HTERT RPE-1 (cell line): Measurements from ENCODE around the gene FAIM2.

Experiments used
- in situ Hi-C: fragments of 300-500 bp; cut with MboI; formaldehyde crosslinking; loops from 4 replicates; pipeline ENCODE4 v1.14.3; 2020; ENCODE audit warnings: low sequenced_read_pairs

FAIM2 gene

DNA sequence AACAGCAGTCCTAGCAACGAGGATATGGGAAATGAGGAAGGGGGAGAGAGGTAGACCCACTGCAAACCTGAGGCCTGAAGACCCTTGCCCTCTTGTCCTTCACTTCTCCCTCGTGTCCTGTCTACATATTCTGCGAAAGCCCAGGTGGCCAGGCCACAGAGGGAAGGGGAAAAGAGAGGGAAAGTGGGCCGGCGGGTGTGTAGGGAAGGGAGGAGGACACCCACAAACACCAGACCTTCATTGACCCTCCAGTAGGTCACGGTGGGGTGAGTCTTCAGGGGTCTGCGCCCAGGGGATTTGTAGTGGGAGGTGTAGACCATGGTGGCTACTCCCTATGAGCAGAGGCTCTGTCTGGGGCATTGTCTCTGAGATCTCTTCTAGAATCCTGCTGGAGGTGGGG is 3.8 kb downstream of the FAIM2 start:
- in situ Hi-C loops = no loop called here

DNA sequence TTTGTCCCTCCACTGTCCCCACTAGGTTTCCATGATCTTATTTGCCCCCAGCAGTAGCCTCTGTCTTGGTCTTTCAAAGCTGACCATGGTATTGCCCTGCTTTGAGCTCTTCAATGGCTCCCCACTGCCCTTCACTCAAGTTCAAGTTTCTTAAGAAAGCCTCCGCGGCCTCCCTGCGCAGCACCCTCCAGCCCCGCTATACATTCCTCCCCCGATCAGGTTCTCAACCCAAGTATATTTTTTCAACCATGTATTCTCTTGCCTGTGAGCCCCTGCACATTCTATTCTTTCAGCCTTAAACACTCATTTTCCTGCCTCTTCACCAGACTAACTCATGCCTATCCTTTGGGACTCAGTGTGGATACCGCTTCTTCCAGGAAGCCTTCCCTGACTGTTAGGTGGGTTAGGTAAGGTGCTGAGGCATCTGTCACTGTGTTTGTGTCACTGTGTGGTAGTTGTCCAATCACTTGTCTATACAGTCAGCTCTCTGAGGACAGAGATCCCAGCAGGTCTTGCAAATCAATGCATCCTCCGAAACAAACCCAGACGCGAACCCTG is 4.3 kb downstream of the FAIM2 start:
- in situ Hi-C loops = no loop called here

DNA sequence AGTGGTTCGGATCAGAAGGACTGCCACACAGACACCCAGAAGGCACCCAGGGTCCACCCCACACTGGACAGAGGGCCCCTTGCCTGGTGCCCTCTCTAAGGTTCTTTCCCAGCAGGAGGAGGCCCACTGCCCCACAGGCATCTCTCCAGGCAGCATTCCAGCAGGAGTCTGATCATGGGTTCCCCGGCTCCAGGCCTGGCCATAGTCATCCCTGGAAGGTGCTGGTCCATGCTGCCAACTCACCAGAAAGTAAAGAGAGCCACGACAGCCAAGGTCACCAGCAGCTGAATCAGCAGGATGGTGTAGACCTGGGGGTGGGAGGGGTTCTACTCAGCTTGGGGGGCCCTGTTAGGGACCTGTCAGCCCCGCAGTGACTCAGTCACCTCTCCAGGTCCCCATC is 6.4 kb downstream of the FAIM2 start:
- in situ Hi-C loops = no loop called here

DNA sequence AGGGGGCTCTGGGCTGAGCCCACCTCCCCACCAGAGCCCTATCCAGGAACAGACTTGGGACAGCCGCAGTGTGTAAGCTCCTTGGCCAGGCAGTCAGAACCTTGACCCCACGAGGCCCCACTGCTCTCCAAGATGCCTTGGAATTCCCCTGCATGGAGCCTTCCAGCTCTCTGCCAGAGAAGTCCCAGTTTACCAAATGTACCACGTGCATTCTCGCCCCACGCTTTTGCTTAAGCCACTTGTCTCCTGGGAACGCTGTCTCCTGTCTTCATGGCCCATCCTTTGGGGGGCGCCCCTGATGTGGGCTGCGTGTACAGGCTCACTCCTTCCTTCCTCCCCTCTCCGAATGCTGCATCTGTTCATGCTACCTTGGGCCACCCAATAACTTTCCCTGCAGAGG is 7.9 kb downstream of the FAIM2 start:
- in situ Hi-C loops = no loop called here

DNA sequence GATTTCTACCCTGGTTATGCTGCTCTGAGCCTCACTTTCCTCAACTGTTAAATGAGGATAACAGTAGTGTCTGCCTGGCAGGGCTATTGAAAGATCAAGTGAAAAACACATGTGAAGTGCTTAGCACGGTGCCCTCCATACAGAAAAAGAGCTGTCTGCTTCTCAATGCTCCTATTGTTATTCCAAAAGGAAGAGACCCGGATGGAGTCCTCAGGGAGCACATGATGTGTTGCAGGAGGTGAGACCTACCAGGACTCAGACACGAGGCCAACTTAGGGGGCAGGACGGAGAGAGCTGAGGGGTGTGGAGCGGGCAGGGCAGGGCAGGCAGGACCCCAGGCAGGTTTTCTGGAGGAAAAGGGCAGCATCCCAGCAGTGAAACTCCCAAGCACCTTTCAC is 8.9 kb downstream of the FAIM2 start:
- in situ Hi-C loops = no loop called here

DNA sequence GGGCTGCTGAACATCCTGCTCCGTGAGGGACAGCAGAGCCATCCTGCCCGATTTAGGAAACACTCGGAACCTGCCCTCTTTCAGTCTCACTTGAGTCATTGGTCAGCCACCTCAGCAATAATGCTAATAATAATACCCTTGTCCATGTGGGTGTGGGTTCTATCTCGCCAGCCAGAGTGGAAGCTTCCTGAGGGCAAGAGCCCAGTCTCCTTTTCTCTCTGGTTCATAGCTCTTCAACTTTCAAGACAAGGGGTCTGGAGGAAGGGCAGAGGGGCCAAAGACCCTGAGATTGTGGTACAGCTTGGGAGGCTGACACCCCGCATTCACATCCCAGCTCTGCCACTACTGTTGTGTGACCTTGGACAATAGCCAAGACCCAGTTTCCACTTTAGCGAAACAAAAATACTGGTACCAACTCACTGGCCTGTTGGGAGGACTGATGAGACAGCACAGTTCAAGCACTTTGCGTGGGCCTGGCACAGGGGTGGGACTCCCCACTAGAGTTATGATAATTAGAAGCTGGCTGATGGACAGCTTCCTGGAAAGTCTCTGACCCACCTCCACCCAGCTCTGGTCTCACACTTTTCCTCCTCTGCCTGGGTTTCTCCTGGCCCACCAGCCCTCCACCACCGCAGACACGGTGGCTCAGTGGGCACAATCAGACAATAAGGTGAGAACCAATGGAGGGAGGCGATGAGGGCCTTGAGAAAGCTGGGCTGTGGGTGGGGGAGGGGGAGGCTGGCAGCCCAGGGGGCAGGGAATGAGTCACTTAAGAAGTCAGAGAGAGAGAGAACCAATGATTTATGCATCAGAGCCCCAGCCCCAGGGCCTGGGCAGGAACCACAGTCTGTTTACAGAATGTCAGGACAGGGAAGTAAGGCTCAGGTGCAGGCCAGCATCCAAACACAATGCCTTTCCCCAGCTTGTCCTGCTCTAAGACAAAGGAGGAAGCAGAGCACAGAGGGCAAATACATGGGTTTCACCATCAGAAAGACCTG is 9.6 kb downstream of the FAIM2 start:
- in situ Hi-C loops = no loop called here

DNA sequence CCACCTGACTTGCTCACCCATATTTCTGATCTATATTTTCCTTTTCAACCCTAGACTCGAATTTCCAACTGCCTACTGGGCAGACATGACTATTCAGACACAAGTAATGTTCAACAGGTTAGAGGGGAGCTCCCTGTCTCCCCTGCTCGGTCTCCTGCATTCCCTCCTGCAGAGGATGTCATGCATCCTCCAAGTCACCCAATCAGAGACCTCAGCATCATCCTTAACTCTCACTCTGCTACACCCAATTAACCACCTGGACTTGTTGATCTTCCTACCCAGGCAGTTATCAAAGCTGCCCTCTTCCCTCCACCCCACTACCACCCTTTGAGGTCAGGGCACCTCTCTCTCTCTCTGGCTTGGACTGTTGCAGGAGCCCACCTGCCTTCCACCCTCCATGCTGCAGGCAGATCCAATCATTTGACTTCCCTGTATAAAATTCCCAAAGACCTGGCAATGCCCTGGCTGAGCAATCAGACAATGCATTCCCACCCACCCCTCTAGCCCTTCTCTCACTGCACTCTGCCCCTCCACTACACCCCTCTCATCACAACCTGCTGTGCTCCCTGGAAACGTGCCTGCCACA is 10.9 kb downstream of the FAIM2 start:
- in situ Hi-C loops = no loop called here

DNA sequence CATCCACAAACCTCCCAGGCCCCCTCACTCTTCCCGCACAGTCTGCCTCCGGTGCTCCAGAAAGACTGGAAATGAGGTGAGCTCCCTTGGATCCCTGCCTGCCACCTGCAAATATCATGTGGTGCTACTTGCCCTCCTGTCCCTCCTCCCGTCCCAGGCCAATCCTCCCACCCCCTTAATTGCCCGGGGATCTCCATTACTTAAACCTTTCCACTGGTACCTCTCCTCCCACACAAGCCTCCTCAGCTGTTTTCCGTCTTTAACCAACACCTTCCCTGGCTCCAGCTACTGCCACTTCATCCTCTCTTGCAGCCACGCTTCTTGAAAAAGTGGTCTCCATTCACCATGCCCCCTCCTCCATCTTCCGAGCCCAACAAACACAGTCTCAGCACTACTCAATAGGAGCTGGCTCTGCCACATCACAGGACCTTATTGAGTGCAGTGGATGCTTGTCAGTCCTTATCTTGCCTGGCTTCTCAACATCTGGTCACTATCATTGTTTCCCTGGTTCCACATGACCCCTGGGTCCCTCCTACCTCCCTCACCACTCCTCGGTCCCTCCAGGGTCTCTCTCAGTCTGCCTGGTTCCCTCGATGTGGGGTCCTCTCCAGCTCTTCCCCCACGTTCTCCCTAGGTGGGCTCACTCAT is 11.5 kb downstream of the FAIM2 start:
- in situ Hi-C loops = no loop called here

DNA sequence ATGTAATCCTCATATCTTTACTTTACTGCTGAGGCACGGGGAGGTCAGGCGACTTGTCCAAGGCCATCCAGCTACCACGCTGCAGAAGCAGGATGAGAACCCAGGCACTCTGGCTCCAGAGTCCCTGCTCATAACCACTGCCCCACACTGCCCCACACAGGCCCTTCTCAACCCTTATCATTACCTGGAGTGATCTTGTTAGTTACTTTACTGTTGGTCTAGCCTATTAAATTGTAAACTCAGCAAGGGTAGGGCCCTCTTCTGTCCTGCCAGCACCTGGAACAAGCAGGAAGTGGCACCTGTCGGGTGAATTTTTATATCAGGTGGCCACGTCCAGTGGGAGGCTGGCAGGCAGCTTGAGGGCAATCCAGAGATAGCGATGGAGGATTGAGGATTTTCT is 12.2 kb downstream of the FAIM2 start:
- in situ Hi-C loops = no loop called here

DNA sequence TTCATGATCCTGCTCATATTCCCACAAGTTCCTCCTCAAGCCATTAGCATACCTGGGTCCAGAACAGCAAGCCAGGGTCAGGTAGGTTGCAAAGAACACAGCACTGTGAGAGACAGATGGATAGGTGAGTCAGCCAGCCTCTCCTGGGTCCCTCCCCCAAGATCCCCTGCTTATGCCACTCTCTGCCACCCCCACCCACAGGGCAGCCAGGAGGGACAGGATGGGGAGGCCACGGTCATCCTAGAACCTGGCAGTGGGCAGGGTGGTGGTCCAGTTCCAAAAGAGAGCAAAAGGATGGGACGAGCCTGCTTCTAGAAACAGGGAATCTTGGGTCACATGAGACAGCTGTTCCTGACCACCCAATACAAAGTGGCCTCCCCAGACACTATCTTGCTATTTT is 12.7 kb downstream of the FAIM2 start:
- in situ Hi-C loops = no loop called here

DNA sequence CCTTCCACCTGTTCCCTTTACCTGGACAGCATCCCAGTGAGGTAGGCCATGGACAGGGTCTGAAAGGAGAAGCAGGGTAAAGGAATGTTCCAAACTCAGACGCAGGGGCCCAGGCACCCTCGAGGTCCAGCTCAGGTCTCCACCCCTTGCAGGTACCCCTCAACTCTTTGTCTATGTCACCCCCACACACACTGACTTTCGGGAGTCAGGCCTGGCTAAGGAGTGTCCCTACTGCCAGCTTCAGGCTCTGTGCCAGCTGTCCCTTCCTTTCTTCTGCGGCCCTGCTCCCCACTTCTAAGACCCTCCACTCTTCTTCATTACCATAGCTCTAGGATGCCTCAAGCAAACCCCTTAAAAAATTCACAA is 13.6 kb downstream of the FAIM2 start:
- in situ Hi-C loops = no loop called here

DNA sequence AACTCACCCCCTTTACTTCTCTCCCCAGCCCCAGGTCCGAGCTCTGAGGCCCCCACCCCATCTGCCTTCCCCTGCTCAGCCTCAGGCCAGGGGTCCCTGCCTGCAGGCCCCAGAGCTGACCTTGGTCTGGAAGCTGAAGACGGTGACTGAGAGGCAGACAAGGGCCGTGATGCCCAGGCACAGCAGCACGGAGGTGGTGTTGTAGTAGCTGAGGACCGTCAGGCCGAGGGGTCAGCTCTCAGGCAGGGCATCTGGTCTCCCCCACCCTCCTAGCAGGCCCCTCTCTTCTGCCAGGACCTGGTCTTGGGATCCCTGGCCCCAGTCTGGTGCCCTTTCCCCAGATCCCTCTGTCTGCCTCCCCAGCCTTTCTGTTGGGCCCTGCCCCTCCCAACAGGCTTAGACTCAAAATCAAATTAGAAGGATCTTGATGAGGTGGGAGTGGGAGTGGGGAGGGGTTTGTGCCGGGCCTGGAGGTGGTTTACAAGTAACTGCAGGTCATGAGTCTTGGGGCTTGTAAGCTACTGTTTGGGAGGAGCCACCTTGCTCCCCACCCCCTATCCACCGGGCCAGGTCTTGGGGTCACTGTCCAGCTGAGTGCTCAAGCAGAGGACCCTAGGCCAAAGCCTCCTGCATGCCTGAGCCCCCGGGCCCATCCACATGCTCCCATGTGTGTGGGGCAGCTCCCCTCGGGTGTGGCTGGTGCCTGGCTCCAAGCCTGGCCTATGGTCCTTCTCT is 14.2 kb downstream of the FAIM2 start:
- in situ Hi-C loops = no loop called here

DNA sequence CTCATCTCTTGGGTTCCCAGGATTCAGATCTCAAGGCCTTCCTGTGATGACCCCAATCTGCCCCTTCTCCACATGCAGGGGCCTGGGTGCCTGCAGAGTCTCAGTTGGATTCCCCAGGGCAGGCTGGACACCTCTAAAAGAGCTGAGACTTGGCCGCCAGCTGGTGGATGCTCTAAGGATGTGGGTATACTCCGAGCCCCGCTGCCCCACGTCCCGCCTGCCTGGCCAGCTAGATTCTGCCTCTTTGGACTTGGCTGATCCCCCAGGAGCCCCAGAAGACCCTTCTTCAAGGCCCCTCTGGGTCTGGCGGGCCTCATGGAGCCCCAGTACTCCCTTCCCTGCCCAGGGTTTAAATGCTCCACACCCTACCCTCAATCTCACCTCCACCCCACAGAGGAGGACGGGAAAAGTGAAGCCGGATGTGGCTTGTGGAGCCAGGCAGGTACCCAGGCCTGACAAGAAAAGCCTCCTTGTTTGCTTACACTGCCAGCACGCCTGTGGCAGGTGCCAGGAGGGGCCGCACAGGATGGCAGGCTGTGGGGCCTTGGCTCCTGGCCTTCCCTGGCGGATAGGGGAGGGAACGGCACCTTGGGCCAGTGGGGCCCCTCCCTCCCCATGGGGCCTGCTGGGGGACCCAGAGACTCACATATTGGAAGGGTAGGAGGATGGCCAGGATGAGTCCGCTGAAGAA is 15.1 kb downstream of the FAIM2 start:
- in situ Hi-C loops = no loop called here

DNA sequence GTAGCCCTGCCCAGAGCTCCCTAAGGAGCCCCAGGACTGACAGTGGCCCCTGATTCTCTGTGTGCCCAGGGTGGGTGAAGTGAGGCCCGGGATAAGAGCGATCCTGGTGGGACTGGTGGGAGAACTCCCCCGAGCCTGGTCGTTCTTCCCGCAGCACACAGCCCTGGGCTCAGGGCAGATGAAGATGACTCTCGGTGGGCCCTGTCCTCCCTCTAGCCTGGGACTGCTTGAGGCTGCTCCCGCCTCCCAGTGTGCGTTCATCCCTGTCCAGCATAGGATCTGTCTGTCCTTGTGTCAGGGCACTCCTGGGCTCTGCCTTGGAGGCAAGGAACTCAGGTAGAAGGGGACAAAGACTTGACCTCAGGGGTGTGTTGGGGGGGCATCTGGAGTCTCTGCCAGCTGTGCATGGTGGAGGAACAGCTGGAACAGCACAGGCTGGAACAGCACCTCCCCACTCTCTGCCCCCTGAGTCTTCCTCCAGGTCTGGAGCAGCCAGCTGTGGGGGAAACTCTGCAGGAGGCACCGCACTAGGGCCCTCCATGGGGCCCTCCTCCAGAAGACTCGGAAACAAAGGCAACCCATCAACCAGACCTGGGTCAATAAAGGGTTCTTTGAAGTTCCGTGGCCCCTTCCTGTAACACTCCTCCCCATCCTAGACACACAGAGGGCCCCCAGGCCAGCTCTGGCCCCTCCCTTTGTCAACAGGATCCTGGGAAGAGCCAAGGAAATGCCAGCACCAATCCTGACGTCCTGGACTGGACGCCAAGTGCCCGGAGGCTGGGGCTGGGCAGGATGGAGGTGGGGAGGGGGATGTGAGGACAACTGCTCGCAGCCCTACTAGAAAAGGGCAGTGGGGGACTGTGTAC is 15.9 kb downstream of the FAIM2 start:
- in situ Hi-C loops = no loop called here

DNA sequence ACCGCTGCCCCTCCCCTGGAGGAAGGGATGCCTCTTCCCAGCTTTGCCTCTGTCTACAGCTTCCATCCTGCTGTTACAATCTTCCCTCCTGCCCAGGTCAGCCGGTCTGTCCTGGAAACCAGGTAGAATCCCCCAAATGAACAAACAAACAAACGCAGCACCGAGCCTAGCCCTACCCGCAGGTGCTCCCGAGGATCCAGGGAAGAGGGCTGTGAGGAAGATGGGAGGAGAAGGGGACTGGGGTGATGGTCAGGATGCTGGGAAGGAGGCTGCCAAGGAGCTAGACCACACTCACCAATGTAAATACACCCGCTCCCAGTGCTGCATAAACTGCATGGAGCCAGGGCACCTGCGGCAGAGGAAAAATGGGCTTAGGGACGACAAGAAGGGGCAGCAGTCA is 16.6 kb downstream of the FAIM2 start:
- in situ Hi-C loops = no loop called here

DNA sequence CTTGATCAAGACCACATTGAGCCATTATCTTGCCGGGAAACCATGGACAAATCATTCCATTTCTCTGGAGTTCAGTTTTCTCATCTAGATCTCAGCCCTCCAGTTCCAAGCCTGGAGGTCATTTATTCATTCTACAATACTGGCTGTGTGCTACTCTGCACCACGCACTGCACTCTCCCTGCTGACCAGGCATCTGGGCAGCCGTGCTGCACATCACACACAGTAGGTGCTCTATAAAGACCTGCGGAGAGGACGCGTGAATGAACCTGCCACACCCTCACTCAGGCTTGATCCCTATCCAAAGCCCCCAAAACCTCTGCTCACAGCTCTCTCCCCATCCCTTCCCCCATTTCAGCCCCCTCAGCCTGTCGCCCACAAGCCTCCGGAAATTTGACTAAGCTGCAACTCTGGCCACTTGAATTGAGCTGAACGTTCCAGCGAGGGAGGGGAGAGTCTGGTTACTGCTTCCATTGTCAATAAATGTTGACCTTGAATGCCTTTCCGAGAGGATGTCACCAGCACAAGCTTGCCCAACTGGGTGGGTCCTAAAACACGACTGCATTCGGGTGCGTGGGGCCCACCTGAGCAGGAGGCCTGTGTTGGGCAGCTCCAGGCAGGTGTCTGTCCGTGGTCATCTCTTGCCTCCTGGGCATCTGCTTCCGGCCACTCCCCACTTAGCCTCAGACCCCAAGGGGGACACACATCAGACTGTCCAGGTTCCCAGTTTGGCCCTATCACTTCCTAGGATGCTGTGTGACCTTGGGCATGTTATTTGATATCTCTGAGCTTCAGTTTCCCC is 17.8 kb downstream of the FAIM2 start:
- in situ Hi-C loops = no loop called here

DNA sequence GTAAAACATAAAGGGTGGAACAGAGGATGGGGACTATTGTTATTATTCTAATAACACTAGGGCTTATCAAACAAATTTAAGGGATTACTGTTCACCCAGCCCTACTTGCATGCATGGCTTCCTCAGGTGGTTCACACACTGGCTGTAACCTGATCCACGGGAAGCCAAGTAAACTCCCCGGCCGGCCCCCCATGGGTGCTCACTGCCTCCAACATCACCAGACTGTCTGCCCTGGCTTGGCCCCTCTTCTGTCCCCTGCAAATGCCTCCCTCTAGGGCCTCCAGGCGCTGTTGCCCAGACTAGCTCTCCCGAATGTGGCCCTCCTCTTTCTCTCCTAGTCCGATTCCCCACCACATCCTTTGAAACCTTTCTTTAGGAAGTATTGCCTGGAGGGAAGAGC is 18.6 kb downstream of the FAIM2 start:
- in situ Hi-C loops = no loop called here

DNA sequence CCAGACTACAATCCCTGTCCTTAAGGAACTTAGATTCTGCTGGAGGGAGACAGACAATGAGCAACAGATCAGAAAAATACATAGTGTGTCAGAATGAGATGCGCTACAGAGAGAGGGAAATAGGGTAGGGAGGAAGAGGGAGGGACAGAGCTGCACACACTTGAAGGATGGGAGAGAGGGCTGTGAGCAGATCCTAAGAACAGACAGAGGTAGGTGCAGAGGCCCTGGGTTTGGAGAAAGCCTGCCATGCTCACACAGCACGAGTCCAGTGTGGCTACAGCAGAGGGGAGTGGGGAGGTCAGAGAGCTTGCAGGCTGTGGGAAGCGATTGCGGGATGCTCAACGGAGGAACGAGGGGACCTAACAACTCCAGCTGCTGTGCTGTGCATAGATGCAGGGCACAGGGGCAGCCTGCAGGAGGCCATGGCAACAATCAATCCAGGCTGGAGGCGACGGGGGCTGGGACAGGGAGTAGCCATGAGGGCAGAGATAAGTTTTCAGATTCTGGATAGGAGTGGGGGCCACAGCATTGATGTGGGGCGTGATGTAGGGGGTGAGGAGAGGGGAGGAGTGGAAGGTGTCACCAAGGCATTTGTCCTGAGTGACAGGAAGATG is 20.7 kb downstream of the FAIM2 start:
- in situ Hi-C loops = no loop called here
